Cardiac muscle cell (in vitro differentiated cells and primary cell): ENCODE results near the gene TNFRSF1B. TPM values are rescaled to one million over a fixed set of nuclear protein-coding genes. Genes with fewer than 3 reads are reported as not detected.

ENCODE experiments used
- DNase-seq, 2 donors: peaks; one replicate each; pipeline versions ENCODE4 v3.0.0 to v3.0.0-alpha.2; 2010 to 2017; ENCODE audit warnings: low read depth in 1 of 2, low spot score in 1 of 2
- H3K27ac ChIP-seq: fragments of 200-600 bp; sonication (generic); 2 replicates; pipeline ENCODE4 v1.5.1; 2016
- H3K27me3 ChIP-seq: fragments of 200-600 bp; sonication (generic); 2 replicates; pipeline ENCODE4 v1.6.0; 2016; ENCODE audit warnings: control low read depth
- H3K36me3 ChIP-seq: fragments of 200-600 bp; sonication (generic); 2 replicates; pipeline ENCODE4 v1.5.1; 2016; ENCODE audit warnings: control low read depth
- H3K4me1 ChIP-seq: fragments of 200-600 bp; sonication (generic); 2 replicates; pipeline ENCODE4 v1.8.1; 2017; ENCODE audit warnings: low read depth, mild to moderate bottlenecking, mixed run types
- H3K4me3 ChIP-seq: fragments of 200-600 bp; sonication (generic); 2 replicates; pipeline ENCODE4 v1.5.1; 2016; ENCODE audit warnings: mild to moderate bottlenecking
- H3K9me3 ChIP-seq: fragments of 200-600 bp; sonication (generic); 2 replicates; pipeline ENCODE4 v1.5.1; 2017; ENCODE audit warnings: low read depth, mild to moderate bottlenecking, control low read depth
- CTCF ChIP-seq: IDR thresholded peaks from 2 replicates; pipeline ENCODE4 v1.5.1; 2012; ENCODE audit warnings: low read depth, mild to moderate bottlenecking, low read length
- polyA plus RNA-seq: library from polyadenylated mRNA; unstranded; fragments of >200 nt; fragmentation: Nextera tagmentation; extraction: Ambion mirVana; gene quantifications from 2 replicates; pipeline ENCODE4 v1.2.1, GENCODE V29; 2016
- total RNA-seq: library from RNA; depleted of rRNA; stranded (reverse); fragments of >200 nt; gene quantifications from 2 replicates; pipeline ENCODE4 v1.2.3, GENCODE V29; 2016

Gene TNFRSF1B
- total and polyA plus RNA-seq, 2 experiments from 2014 or later: 0.27 TPM; not detected in 1

DNA sequence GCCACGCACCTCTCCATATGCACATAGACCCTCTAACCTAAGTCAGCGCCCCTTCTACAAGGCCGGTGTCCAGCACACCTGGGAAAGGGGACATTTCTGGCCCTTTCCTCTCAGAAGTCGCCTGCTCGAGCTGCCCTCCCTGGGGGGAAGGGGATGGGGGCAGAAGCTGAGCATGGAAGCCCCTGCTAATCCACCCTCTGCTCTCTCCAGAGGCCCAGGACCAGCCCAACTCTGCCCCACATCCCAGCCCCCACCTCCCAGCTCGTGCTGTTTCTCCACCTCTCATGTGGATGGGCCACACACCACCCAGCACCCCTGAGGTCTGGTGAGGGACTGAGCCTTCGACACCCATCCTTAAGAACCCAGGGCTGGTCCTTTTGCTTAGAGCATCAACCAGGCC is 14.8 kb downstream of the TNFRSF1B start:
- Histone ChIP-seq H3K4me1 (peaks cover 20% of the 10 kb centered on the region), H3K27me3 (no peaks in the 10 kb centered on the region), H3K27ac (no peak overlapping the region), H3K9me3 (no peaks in the 10 kb centered on the region), H3K36me3 (no peaks in the 10 kb centered on the region), H3K4me3 (no peak overlapping the region)
- TF ChIP-seq CTCF: no peak
- no peak for DNase-seq

DNA sequence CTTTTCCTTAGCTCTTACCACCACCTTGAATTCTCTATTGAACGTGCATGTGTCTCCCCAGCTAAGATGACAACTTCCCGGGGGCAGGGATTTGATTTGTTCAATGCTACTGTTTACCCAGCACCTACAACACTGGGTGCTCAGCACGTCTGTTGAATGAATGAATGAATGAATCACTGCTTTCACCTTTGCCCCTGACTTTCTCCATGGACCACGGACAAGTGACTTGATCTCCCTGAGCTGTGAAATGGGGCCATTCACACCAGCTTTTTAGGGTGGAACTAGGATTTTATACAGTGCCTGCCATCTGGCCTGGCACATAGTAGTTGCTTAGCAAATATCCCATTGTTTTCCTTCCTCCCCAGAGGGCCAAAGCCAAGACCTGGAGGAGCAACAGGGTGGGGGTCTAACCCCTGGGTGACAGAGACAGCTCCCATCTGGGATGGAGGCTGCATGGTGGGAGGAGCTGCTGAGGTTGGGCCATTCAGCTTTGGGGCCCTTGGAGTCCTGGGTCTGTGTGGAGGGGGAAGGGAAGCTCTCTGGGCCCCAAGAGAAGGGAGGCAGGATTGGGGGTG is 15.7 kb downstream of the TNFRSF1B start:
- Histone ChIP-seq H3K4me3 (no peak overlapping the region), H3K9me3 (no peaks in the 10 kb centered on the region), H3K36me3 (no peaks in the 10 kb centered on the region), H3K27me3 (no peaks in the 10 kb centered on the region), H3K27ac (no peak overlapping the region), H3K4me1 (peaks cover 20% of the 10 kb centered on the region)
- peak in 1 of 2 donors; percentile 30 for DNase-seq
- TF ChIP-seq CTCF: no peak

- Histone ChIP-seq H3K4me1 (peaks cover 20% of the 10 kb centered on the region), H3K27me3 (no peaks in the 10 kb centered on the region), H3K27ac (no peak overlapping the region), H3K4me3 (no peak overlapping the region), H3K36me3 (no peaks in the 10 kb centered on the region), H3K9me3 (no peaks in the 10 kb centered on the region)
- DNase-seq: no peak
- no peak for TF ChIP-seq CTCF
Measured at GRCh38 chr1:12183095-12183794, 16.5 kb downstream of the TNFRSF1B start.

DNA sequence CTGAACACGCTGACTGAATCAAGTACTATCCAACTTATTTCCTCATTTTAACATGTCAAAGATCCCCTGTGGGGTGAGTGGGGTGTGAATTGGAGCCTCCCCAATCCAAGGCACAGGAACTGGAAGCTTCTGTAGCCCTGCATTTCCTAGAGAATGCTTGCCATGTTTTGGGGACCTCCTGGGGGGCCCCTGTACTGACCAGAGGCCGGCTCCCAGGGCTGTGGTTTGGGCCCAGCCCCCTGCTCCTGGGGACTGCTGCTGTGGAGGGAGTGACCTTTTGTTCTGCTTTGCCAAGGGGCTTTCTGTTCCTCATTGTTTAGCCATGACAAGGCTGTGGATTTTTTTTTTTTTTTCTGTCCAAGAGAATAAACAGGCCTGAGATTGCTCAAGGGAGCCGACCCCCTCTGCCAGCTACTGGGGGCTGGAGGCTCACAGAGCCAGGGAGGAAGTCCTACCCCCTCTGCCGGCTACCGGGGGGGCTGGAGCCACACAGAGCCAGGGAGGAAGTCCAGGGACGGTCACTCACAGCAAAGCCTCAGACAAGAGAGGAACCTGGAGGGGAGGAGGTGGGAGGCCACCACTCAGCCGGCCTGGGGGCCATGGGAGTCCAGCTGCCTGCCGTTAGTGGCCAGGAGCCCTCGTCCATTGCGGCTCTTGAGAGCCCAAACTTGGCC is 17.4 kb downstream of the TNFRSF1B start:
- TF ChIP-seq CTCF: peak; percentile 47
- H3K4me3 ChIP-seq: no peak overlapping the region

GRCh38 chr1:12185036-12185917 is 18.5 kb downstream of the TNFRSF1B start:
- Histone ChIP-seq H3K4me1 (peaks cover 20% of the 10 kb centered on the region), H3K4me3 (no peak overlapping the region), H3K27me3 (no peaks in the 10 kb centered on the region), H3K27ac (peak overlapping the region; percentile 91), H3K9me3 (no peaks in the 10 kb centered on the region), H3K36me3 (no peaks in the 10 kb centered on the region)
- DNase-seq: no peak
- TF ChIP-seq CTCF: no peak

More for the DNA sequence above, 17.4 kb downstream of the TNFRSF1B start:
- H3K27ac ChIP-seq: peak overlapping the region; percentile 91
- H3K4me1 ChIP-seq: peaks cover 20% of the 10 kb centered on the region
- peak; percentile 69 to 96 for DNase-seq
- H3K9me3 ChIP-seq: no peaks in the 10 kb centered on the region
- H3K36me3 ChIP-seq: no peaks in the 10 kb centered on the region
- no peaks in the 10 kb centered on the region for H3K27me3 ChIP-seq
